Activated naive CD4-positive, alpha-beta T cell treated with anti-CD3 and anti-CD28 coated beads, Interleukin-2, amount 50 U/mL, for 24 hours (primary cell): ENCODE results near the gene LIN54.
"Not testable (repeated sequence)": the region's sequence is repeated elsewhere in the genome, so short reads cannot be mapped to it uniquely, and the experiment has no call there.

Source experiments
- H3K27ac Mint-ChIP-seq: one replicate; pipeline ENCODE4 v1.8.0; 2021; ENCODE audit warnings: mild to moderate bottlenecking, mixed read lengths
- H3K27me3 Mint-ChIP-seq: one replicate; pipeline ENCODE4 v1.8.0; 2021; ENCODE audit warnings: mixed read lengths
- H3K36me3 Mint-ChIP-seq: one replicate; pipeline ENCODE4 v1.8.0; 2021; ENCODE audit warnings: mixed read lengths
- H3K4me1 Mint-ChIP-seq: one replicate; pipeline ENCODE4 v1.8.0; 2021; ENCODE audit warnings: mixed read lengths
- H3K4me3 Mint-ChIP-seq: one replicate; pipeline ENCODE4 v1.8.0; 2021; ENCODE audit warnings: mild to moderate bottlenecking, mixed read lengths
- H3K9me3 Mint-ChIP-seq: one replicate; pipeline ENCODE4 v1.8.0; 2021; ENCODE audit warnings: mixed read lengths

Gene LIN54

DNA sequence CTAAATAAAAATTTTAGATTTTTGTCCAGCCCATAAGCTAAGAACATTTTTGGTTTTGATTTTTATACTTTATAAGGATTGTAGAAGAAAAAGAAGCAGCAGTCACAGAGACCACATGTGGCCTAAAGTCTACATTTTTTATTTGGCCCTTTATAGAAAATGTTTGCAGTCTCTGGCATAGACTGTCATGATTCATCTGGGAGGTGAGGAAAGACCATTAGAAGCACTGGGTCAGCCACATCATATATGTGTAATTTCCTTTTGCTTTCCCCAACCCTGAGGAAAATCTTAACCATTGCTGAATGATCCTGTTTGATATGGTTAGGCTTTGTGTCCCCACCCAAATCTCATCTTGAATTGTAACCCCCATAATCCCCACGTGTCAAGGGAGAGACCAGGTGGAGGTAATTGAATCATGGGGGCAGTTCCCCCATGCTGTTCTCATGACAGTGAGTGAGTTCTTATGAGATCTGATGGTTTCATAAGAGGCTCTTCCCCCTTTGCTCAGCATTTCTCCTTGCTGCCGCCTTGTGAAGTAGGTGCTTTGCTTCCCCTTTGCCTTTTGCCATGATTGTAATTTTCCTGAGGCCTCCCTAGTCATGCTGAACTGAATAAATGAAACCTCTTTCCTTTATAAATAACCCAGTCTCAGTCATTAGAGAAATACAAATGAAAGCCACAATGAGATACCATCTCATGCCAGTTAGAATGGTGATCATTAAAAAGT is 12.3 kb upstream of the LIN54 start:
- Mint-ChIP-seq H3K4me1 (peaks cover 4% of the 10 kb centered on the region), H3K4me3 (no peak overlapping the region), H3K27ac (no peak overlapping the region)

DNA sequence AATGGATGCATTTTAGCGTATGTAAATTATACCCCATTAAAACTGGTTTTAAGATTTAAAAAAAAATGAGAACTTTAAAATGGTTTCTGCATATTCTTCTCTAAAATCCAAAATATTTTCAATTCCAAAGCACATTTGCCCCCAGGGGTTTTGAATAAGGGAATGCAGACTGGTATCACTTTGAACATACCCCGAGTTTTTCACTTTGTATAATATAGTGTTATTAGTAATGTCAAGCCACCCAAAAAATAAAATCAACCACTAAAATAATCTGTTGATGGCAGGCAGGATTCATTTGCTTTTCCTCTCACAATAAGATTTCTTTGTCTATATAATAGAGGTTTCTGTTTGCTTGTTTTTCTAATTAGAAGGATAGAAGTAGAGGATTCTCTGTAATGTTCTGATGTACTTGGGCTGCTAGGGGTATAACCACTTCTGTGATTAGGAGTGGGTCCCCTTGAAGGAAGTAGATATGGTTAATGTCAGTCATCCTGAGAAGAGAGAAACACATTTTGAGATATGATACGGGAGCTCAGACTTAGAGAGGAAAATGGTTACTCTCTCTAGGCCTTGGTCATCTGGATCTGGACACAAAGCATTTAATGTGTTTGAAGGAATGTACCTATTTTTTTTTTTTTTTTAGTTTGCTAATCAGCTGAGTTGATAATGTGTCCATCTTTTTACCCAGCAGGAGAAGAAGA is 9.3 kb upstream of the LIN54 start:
- Mint-ChIP-seq H3K4me3 (no peak overlapping the region), H3K27ac (no peak overlapping the region), H3K9me3 (no peaks in the 10 kb centered on the region), H3K36me3 (no peaks in the 10 kb centered on the region), H3K4me1 (peaks cover 4% of the 10 kb centered on the region), H3K27me3 (no peaks in the 10 kb centered on the region)

More for the DNA sequence above, 12.3 kb upstream of the LIN54 start:
- Mint-ChIP-seq H3K9me3 (no peaks in the 10 kb centered on the region), H3K36me3 (peaks cover 1% of the 10 kb centered on the region), H3K27me3 (no peaks in the 10 kb centered on the region)

GRCh38 chr4:83013902-83014301 is 3.3 kb upstream of the LIN54 start:
- H3K4me3 Mint-ChIP-seq, result peak overlapping the region; percentile 93
- no peaks in the 10 kb centered on the region for H3K36me3 Mint-ChIP-seq
- H3K27me3 Mint-ChIP-seq, result no peaks in the 10 kb centered on the region
- H3K27ac Mint-ChIP-seq, result no peak overlapping the region
- H3K9me3 Mint-ChIP-seq, result no peaks in the 10 kb centered on the region
- peaks cover 36% of the 10 kb centered on the region for H3K4me1 Mint-ChIP-seq

DNA sequence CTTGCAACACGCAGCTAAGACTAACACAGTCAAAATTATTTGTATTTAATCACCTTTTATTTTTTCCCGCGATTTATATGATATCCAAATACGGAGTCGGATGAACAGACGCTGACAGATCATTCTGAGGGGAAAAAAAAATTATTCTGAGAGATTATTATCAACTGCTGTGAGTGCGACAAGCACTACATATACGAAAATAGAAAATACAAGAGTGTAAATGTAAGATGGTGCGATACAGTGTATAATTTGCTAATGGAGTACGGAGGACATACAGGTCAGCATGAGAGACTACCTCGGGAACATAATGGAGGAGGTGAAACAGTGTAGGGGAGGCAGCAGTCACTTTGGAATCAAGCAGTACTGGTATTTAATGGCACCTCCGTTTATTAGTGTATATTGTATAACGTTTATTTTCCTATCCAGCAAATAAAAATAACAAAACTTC is 2.8 kb upstream of the LIN54 start:
- H3K9me3 Mint-ChIP-seq, result no peaks in the 10 kb centered on the region
- H3K4me1 Mint-ChIP-seq, result peaks cover 41% of the 10 kb centered on the region
- H3K4me3 Mint-ChIP-seq, result peak overlapping the region; percentile 93
- H3K36me3 Mint-ChIP-seq, result no peaks in the 10 kb centered on the region
- H3K27ac Mint-ChIP-seq, result peak overlapping the region; percentile 94
- H3K27me3 Mint-ChIP-seq, result no peaks in the 10 kb centered on the region

DNA sequence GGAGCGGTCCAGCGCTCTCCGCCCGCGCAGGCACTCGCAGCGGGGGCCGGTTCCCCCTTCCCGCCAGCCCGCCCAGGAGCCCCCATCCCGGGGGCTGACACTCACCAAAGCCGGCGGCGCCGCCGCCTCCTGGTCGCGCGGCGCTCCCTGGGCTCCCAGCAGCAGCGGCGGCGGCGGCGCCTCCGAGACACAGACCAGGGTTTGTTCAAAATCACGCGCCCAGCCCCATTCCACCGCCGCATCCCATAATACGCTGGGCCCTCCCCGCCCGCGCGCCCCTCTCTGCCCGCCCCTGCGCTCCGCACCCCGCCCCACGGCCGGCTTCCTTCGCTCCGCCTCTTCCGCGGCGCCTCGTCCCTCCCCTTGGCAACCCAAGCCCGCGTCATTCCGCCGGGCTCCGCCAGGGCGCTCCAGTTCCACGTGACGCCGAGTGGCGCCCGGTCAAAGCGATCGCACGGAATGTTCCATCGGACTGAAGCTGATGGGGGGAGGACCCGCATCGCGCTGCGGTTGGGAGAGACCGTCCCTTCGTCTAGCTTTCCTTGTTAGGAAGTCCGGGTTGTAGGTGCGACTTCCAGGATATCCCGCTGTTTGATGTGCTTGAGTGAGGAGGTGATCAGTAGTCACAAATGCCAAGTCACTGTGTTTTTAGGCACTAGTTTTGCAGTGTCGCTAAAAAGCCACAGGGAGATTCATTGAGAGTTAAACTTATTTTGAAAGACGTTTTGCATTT is 2.2 kb upstream of the LIN54 start:
- Mint-ChIP-seq H3K36me3 (no peaks in the 10 kb centered on the region), H3K9me3 (no peaks in the 10 kb centered on the region), H3K4me1 (peaks cover 46% of the 10 kb centered on the region), H3K27ac (peak overlapping the region; percentile 94), H3K27me3 (no peaks in the 10 kb centered on the region), H3K4me3 (peak overlapping the region; percentile 93)

DNA sequence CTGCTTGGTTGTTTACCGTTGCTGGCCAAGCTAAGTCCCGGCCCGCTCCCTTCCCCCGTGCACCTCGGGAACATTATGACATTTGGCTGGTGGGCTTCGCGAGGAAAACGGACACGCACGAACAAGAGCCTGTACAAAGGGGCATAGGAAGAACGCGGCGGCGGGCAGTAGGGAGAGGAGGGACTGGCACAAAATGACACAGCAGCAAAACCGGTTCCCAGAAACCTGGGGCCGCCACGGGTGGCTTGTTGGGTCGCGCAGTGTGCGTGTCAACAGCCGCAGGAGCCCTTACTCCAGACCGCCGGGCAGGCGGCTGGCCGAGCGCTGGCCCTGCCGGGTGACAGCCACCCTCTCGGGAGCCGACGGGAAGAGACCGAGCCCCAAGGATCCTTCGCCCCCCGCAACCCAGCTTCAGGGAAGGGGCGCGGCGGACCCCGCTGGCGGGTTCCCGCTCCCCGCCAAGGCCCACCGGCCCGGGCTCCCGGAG is 1.6 kb upstream of the LIN54 start:
- Mint-ChIP-seq H3K27ac (peak overlapping the region; percentile 91), H3K9me3 (no peaks in the 10 kb centered on the region), H3K4me1 (peaks cover 52% of the 10 kb centered on the region), H3K36me3 (no peaks in the 10 kb centered on the region), H3K27me3 (no peaks in the 10 kb centered on the region), H3K4me3 (peak overlapping the region; percentile 98)

GRCh38 chr4:83011689-83012199 is 1.1 kb upstream of the LIN54 start:
- no peaks in the 10 kb centered on the region for H3K27me3 Mint-ChIP-seq
- H3K9me3 Mint-ChIP-seq, result no peaks in the 10 kb centered on the region
- no peaks in the 10 kb centered on the region for H3K36me3 Mint-ChIP-seq
- H3K27ac Mint-ChIP-seq, result peak overlapping the region; percentile 91
- H3K4me3 Mint-ChIP-seq, result peak overlapping the region; percentile 98
- H3K4me1 Mint-ChIP-seq, result peaks cover 54% of the 10 kb centered on the region

DNA sequence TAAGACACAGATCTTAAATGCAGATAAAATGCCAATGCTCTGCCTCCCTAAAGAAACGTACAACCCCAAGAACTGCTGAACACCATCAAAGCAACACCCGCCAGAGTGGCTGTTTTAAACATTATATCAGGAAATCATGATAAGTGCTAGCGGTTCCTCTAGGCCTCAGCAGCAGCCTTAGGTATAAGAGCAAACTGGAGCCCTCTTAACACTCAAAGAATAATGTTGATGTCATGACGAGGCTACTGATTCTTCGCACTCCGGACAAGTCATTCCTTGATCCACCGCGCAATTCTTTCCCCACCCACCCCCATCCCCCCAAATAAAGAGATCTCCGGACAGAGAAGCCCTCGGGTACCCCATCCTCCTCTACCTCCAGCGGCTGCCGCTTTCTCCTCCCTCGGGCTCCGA is 507 bp downstream of the LIN54 start:
- Mint-ChIP-seq H3K27ac (peak overlapping the region; percentile 90), H3K9me3 (no peaks in the 10 kb centered on the region), H3K36me3 (no peaks in the 10 kb centered on the region), H3K4me3 (peak overlapping the region; percentile 98), H3K27me3 (no peaks in the 10 kb centered on the region), H3K4me1 (peaks cover 64% of the 10 kb centered on the region)

DNA sequence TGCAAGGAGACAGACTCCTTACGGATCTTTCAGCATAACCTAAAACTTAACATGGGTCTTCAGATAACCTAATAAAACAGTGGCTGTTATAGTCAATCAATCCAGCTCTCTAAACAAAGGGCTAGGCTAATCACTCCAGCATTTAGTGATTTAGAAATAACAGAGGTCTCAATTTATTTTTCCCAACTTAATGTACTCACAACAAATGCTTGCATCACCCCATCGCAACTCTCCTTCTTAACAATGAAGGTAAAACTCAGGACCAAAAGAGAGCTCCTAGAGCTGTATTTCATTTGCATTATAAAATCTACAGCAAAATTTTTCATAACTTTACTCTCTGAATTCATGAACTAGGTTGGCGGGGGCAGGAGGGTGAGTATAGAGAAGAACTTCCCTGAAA is 1.1 kb downstream of the LIN54 start:
- no peaks in the 10 kb centered on the region for H3K9me3 Mint-ChIP-seq
- peak overlapping the region; percentile 98 for H3K4me3 Mint-ChIP-seq
- H3K27me3 Mint-ChIP-seq, result no peaks in the 10 kb centered on the region
- H3K4me1 Mint-ChIP-seq, result peaks cover 64% of the 10 kb centered on the region
- peak overlapping the region; percentile 90 for H3K27ac Mint-ChIP-seq
- H3K36me3 Mint-ChIP-seq, result no peaks in the 10 kb centered on the region

- not testable (repeated sequence) for H3K9me3 Mint-ChIP-seq, H3K4me3 Mint-ChIP-seq, H3K27me3 Mint-ChIP-seq, H3K36me3 Mint-ChIP-seq, H3K27ac Mint-ChIP-seq
- H3K4me1 Mint-ChIP-seq, result peaks cover 41% of the 10 kb centered on the region
These were observed 7.4 kb downstream of the LIN54 start for GRCh38 chr4:83003044-83003791.

- no peaks in the 10 kb centered on the region for H3K9me3 Mint-ChIP-seq
- H3K4me3 Mint-ChIP-seq, result no peak overlapping the region
- no peaks in the 10 kb centered on the region for H3K27me3 Mint-ChIP-seq
- no peak overlapping the region for H3K27ac Mint-ChIP-seq
- peaks cover 4% of the 10 kb centered on the region for H3K36me3 Mint-ChIP-seq
- peaks cover 36% of the 10 kb centered on the region for H3K4me1 Mint-ChIP-seq
These were observed 8.3 kb downstream of the LIN54 start for GRCh38 chr4:83002329-83002728.

GRCh38 chr4:82998898-82999297 is 11.7 kb downstream of the LIN54 start:
- Mint-ChIP-seq H3K27me3 (no peaks in the 10 kb centered on the region), H3K9me3 (no peaks in the 10 kb centered on the region), H3K4me1 (peaks cover 29% of the 10 kb centered on the region), H3K36me3 (peaks cover 6% of the 10 kb centered on the region), H3K4me3 (no peak overlapping the region), H3K27ac (no peak overlapping the region)

- peaks cover 31% of the 10 kb centered on the region for H3K4me1 Mint-ChIP-seq
- H3K9me3 Mint-ChIP-seq, result no peaks in the 10 kb centered on the region
- no peaks in the 10 kb centered on the region for H3K27me3 Mint-ChIP-seq
- no peak overlapping the region for H3K4me3 Mint-ChIP-seq
- H3K27ac Mint-ChIP-seq, result no peak overlapping the region
- H3K36me3 Mint-ChIP-seq, result peaks cover 4% of the 10 kb centered on the region
These were observed 15.8 kb downstream of the LIN54 start for GRCh38 chr4:82994834-82995233.

DNA sequence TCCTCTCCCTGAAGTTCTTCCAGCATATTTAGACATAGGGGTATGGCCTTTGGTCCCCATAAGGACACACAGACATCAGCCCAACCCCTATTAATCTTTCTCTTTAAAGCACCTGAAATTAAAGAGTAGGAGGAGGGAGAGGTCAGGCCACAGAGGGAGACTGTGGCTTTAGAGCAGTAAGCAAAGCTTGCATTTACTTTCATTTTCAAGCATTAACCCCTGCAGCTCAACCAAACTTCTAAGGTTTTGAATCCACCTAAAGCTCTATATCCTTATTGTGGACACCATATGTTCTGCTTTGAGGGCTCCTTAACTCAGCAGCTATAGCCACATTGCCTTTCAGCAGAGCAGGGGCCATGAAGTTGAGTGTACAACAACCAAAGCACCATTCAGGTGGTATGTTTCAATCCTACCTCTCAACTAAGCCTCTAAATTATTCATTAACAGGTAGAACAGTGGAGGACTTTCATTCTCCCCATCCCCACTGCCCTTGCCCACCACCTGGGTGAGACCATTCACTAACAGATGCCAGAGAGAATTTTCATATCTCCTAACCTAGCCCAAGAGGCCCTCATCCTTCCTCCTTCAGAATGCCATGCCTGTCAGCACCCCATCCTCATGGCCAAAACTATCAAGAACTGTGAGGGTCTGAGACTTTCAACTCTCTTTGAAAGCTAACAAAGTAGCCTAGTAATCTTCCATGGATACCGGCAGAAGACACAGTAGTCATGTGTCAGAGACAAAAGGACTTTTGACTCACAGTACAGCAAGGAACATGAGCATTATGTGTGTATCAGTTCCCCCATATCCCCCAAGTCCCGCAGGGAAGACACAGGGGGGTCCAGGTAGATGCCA is 20.8 kb downstream of the LIN54 start:
- Mint-ChIP-seq H3K27me3 (no peaks in the 10 kb centered on the region), H3K9me3 (no peaks in the 10 kb centered on the region), H3K4me3 (peak overlapping the region; percentile 73), H3K36me3 (peaks cover 5% of the 10 kb centered on the region), H3K4me1 (peaks cover 29% of the 10 kb centered on the region), H3K27ac (peak overlapping the region; percentile 76)
